Endothelial cell of umbilical vein (primary cell): Measurements from ENCODE around the gene DNAJC25. TPM values are rescaled to one million over a fixed set of nuclear protein-coding genes. Genes with fewer than 3 reads are reported as not detected.

Source experiments
- BruUV-seq: library from RNA; stranded (reverse); fragments of 400-500 nt; replicated peaks from 2 replicates; lab custom pipeline; 2021; lab: Mats Ljungman, UMichigan
- CTCF ChIA-PET: fragments of 300-600, 350-600 bp; sonication (Branson Sonifier 250); formaldehyde crosslinking; loops from one replicate; lab custom pipeline; 2021; ENCODE audit warnings: antibody characterized with exemption, inconsistent platforms; lab: Charles Lee
- POLR2A ChIA-PET: fragments of 300-600, 350-600 bp; sonication (Branson Sonifier 250); formaldehyde crosslinking; loops from one replicate; lab custom pipeline; 2021; ENCODE audit warnings: antibody characterized with exemption, inconsistent platforms; lab: Charles Lee
- DNase-seq: peaks from one replicate; pipeline ENCODE4 v3.0.0-alpha.2; 2011; ENCODE audit warnings: low read depth, low spot score
- FAIRE-seq: peaks from 2 replicates; lab custom pipeline; 2011; peaks lifted over from hg19 to GRCh38; lab: Jason Lieb, UNC
- H2AFZ ChIP-seq: 2 replicates; pipeline ENCODE4 v1.6.0; 2012; ENCODE audit warnings: low read depth, low read length, control low read depth, inconsistent platforms
- H3K27ac ChIP-seq: 2 replicates; pipeline ENCODE4 v1.5.1; 2011; ENCODE audit warnings: low read depth, mild to moderate bottlenecking, control low read depth, low read length, moderate library complexity; ENCODE audit not compliant: insufficient read depth
- H3K27me3 ChIP-seq, 2 experiments: 2 replicates each; pipeline versions ENCODE4 v1.6.0 to v1.6.1; 2011; ENCODE audit warnings: low read length in 2 of 2, mixed read lengths in 1 of 2; ENCODE audit not compliant: control insufficient read depth in 2 of 2, insufficient read depth in 2 of 2
- H3K36me3 ChIP-seq, 2 experiments: 2 replicates in 1 of 2; 3 replicates in 1 of 2; pipeline ENCODE4 v1.5.1; 2011; ENCODE audit warnings: low read length in 2 of 2, mild to moderate bottlenecking in 1 of 2, moderate library complexity in 1 of 2; ENCODE audit not compliant: control insufficient read depth in 2 of 2, insufficient read depth in 2 of 2; ENCODE audit errors: extremely low read depth in 1 of 2
- H3K4me1 ChIP-seq: 3 replicates; pipeline ENCODE4 v1.5.1; 2011; ENCODE audit warnings: mild to moderate bottlenecking, low read length; ENCODE audit not compliant: control insufficient read depth, insufficient read depth; ENCODE audit errors: extremely low read depth
- H3K4me2 ChIP-seq: 2 replicates; pipeline ENCODE4 v1.6.1; 2011; ENCODE audit warnings: low read length, control low read depth, mixed read lengths; ENCODE audit not compliant: insufficient read depth
- H3K4me3 ChIP-seq, 3 experiments: fragments of 200-600 bp in 1 of 3; sonication (generic), shearing (Covaris generic) in 1 of 3; replicated peaks in 1 of 3; 2 replicates each; pipeline ENCODE4 v1.5.1; 2011 to 2016; ENCODE audit warnings: control low read depth in 3 of 3, low read length in 3 of 3, mild to moderate bottlenecking in 2 of 3, inconsistent platforms in 1 of 3, low read depth in 1 of 3, moderate library complexity in 1 of 3; ENCODE audit not compliant: insufficient read depth in 1 of 3
- H3K79me2 ChIP-seq: 2 replicates; pipeline ENCODE4 v1.6.0; 2012; ENCODE audit warnings: low read length, inconsistent platforms; ENCODE audit not compliant: control insufficient read depth, insufficient read depth
- H3K9ac ChIP-seq: replicated peaks from 2 replicates; pipeline ENCODE3; 2011; ENCODE audit warnings: low read length, control low read depth; ENCODE audit not compliant: insufficient read depth; ENCODE audit errors: extremely low read depth
- H3K9me1 ChIP-seq: replicated peaks from 3 replicates; pipeline ENCODE4 v1.6.0; 2011; ENCODE audit warnings: mild to moderate bottlenecking, low read length; ENCODE audit not compliant: control insufficient read depth, insufficient read depth; ENCODE audit errors: extremely low read depth
- H3K9me3 ChIP-seq: replicated peaks from 2 replicates; pipeline ENCODE4 v1.5.1; 2012; ENCODE audit warnings: low read length, inconsistent platforms; ENCODE audit not compliant: control insufficient read depth, insufficient read depth
- H4K20me1 ChIP-seq: replicated peaks from 2 replicates; pipeline ENCODE3; 2011; ENCODE audit warnings: mild to moderate bottlenecking, low read length; ENCODE audit not compliant: control insufficient read depth, insufficient read depth; ENCODE audit errors: extremely low read depth
- EZH2 ChIP-seq: IDR thresholded peaks from 2 replicates; pipeline ENCODE4 v1.6.1; 2012; ENCODE audit warnings: borderline replicate concordance, low read depth, mild to moderate bottlenecking, moderate library complexity, low read length, inconsistent platforms; ENCODE audit not compliant: severe bottlenecking
- FOS ChIP-seq: IDR thresholded peaks from 2 replicates; pipeline ENCODE4 v1.6.1; 2011; ENCODE audit warnings: mild to moderate bottlenecking, low read length, moderate library complexity, borderline replicate concordance; ENCODE audit not compliant: insufficient read depth
- GATA2 ChIP-seq: IDR thresholded peaks from 2 replicates; pipeline ENCODE4 v1.7.0; 2011; ENCODE audit warnings: low read depth, mild to moderate bottlenecking, moderate library complexity, mixed read lengths, low read length; ENCODE audit not compliant: insufficient read length, insufficient read depth
- JUN ChIP-seq: IDR thresholded peaks from 2 replicates; pipeline ENCODE4 v1.6.1; 2011; ENCODE audit warnings: borderline replicate concordance, low read depth; ENCODE audit not compliant: insufficient read length, insufficient read depth
- MAX ChIP-seq: IDR thresholded peaks from 2 replicates; pipeline ENCODE4 v1.6.1; 2011; ENCODE audit not compliant: insufficient read depth, insufficient read length
- MYC ChIP-seq: IDR thresholded peaks from one replicate; pipeline ENCODE4 v1.6.1; 2011; ENCODE audit warnings: mild to moderate bottlenecking, low read depth, low read length
- POLR2A ChIP-seq: IDR thresholded peaks from 2 replicates; pipeline ENCODE4 v1.6.1; 2012; ENCODE audit warnings: low read depth, mild to moderate bottlenecking, control low read depth, low read length
- POLR2AphosphoS5 ChIP-seq: IDR thresholded peaks from 2 replicates; pipeline ENCODE4 v1.6.1; 2012; ENCODE audit warnings: low read depth, mild to moderate bottlenecking, control low read depth, low read length, moderate library complexity; ENCODE audit not compliant: insufficient read depth
- dilution Hi-C: fragments of 300-500 bp; cut with MboI; formaldehyde crosslinking; loops from one replicate; pipeline ENCODE4 v1.15.0; 2019; ENCODE audit warnings: low sequenced_read_pairs; ENCODE audit not compliant: extremely low pct_ligation_motif_present
- intact Hi-C: fragments of 100-400 bp; cut with micrococcal nuclease; formaldehyde crosslinking; loops from one replicate; pipeline ENCODE4 v1.10.0; 2022
- polyA plus RNA-seq, 4 experiments: library from polyadenylated mRNA; depleted of rRNA in 3 of 4; stranded (reverse) in 3 of 4; unstranded in 1 of 4; fragments of >200 nt; gene quantifications; 2 replicates each; pipeline versions ENCODE4 v1.2.1 to v1.2.3, GENCODE V29; 2011 to 2012; ENCODE audit warnings: missing spikeins in 1 of 4
- total RNA-seq: library from RNA; stranded (reverse); gene quantifications from 2 replicates; pipeline ENCODE4 v1.2.3, GENCODE V29; 2021
- TF ChIP-seq, protein P1 (sequence below), 2 donors: IDR thresholded peaks; 1 replicate in 1 of 2; 2 replicates in 1 of 2; pipeline ENCODE4 v1.5.1; 2011; ENCODE audit warnings: low read length in 2 of 2, mild to moderate bottlenecking in 2 of 2, moderate library complexity in 2 of 2, control low read depth in 1 of 2, inconsistent platforms in 1 of 2, low read depth in 1 of 2; ENCODE audit not compliant: insufficient read depth in 1 of 2; ENCODE audit errors: extremely low read depth in 1 of 2

DNAJC25 gene
- total and polyA plus RNA-seq, 2 donors (not counting 3 experiments of a cell fraction or from before 2014, with no cell fraction given), result 1.7 to 5.5 TPM

GRCh38 chr9:111603041-111603440 lies 28.1 kb upstream of the DNAJC25 start:
- Histone ChIP-seq H3K79me2 (peaks cover 6% of the 10 kb centered on the region), H3K9me1 (no peaks in the 10 kb centered on the region), H2AFZ (peak overlapping the region; percentile 2), H3K27ac (peak overlapping the region; percentile 77), H3K4me2 (peak overlapping the region; percentile 24), H3K27me3 (no peaks in the 10 kb centered on the region), H3K9me3 (no peaks in the 10 kb centered on the region), H4K20me1 (no peaks in the 10 kb centered on the region), H3K9ac (peak overlapping the region; percentile 45), H3K4me1 (peaks cover 30% of the 10 kb centered on the region), H3K36me3 (no peaks in the 10 kb centered on the region), H3K4me3 (no peak overlapping the region)
- DNase-seq (peak; percentile 93), FAIRE-seq (peak; percentile 97)
- no peak for TF ChIP-seq FOS
- TF ChIP-seq, protein P1, sequence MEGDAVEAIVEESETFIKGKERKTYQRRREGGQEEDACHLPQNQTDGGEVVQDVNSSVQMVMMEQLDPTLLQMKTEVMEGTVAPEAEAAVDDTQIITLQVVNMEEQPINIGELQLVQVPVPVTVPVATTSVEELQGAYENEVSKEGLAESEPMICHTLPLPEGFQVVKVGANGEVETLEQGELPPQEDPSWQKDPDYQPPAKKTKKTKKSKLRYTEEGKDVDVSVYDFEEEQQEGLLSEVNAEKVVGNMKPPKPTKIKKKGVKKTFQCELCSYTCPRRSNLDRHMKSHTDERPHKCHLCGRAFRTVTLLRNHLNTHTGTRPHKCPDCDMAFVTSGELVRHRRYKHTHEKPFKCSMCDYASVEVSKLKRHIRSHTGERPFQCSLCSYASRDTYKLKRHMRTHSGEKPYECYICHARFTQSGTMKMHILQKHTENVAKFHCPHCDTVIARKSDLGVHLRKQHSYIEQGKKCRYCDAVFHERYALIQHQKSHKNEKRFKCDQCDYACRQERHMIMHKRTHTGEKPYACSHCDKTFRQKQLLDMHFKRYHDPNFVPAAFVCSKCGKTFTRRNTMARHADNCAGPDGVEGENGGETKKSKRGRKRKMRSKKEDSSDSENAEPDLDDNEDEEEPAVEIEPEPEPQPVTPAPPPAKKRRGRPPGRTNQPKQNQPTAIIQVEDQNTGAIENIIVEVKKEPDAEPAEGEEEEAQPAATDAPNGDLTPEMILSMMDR (IDR thresholded peaks at IDR 0.05; ENCODE audit: extremely low read depth in 1 of 2, insufficient read depth in 1 of 2, low read depth in 1 of 2, low read length in 2 of 2), result no peak
- no peak for TF ChIP-seq GATA2
- TF ChIP-seq MYC, result no peak
- TF ChIP-seq MAX, result no peak
- TF ChIP-seq EZH2, result no peak
- TF ChIP-seq JUN, result no peak
- TF ChIP-seq POLR2A, result no peak
- TF ChIP-seq POLR2AphosphoS5, result no peak
- CTCF ChIA-PET, result interaction anchor here (0.7 to 3.3 kb wide), 3 partner anchors 10 to 18 kb away, joined by 3 to 30 read pairs (median 4); no protein-coding TSS in a partner anchor
- dilution Hi-C loops (no loop called here), intact Hi-C loops (no loop called here)
- POLR2A ChIA-PET, result no interaction called here
- BruUV-seq, result no TSS peak
